Bone marrow (tissue), 2 donors: Measurements from ENCODE around the gene ARFGAP1.
"Not testable (repeated sequence)": the region's sequence is repeated elsewhere in the genome, so short reads cannot be mapped to it uniquely, and the experiment has no call there.

Source experiments
- DNase-seq, 2 donors: peaks; one replicate each; lab custom pipeline; 2025; lab: John Stamatoyannopoulos, UW

ARFGAP1 gene

GRCh38 chr20:63292292-63292701 is 19.7 kb downstream of the ARFGAP1 start:
- no peak for DNase-seq

GRCh38 chr20:63292904-63293303 is 20.3 kb downstream of the ARFGAP1 start, which contains the start of gene COL20A1:
TSS of gene COL20A1 (plus strand) at chr20:63293186. CDS start at chr20:63295108, 1,922 bp downstream.
- no peak for DNase-seq

- DNase-seq: no peak
These were observed 20.8 kb downstream of the ARFGAP1 start for GRCh38 chr20:63293456-63293855.

GRCh38 chr20:63293871-63294535 is 21.4 kb downstream of the ARFGAP1 start:
- no peak for DNase-seq

GRCh38 chr20:63294536-63294900 is 21.9 kb downstream of the ARFGAP1 start:
- DNase-seq: no peak

GRCh38 chr20:63295018-63295417 is 22.4 kb downstream of the ARFGAP1 start:
- DNase-seq: no peak

- no peak for DNase-seq
These were observed 22.8 kb downstream of the ARFGAP1 start for GRCh38 chr20:63295422-63295821.

GRCh38 chr20:63295846-63296245 is 23.2 kb downstream of the ARFGAP1 start:
- DNase-seq: no peak

- DNase-seq: no peak
These were observed 24.1 kb downstream of the ARFGAP1 start for GRCh38 chr20:63296531-63297299.

GRCh38 chr20:63297371-63297781 is 24.8 kb downstream of the ARFGAP1 start:
- no peak for DNase-seq

- no peak for DNase-seq
These were observed 25.4 kb downstream of the ARFGAP1 start for GRCh38 chr20:63297796-63298572.

- DNase-seq: no peak
These were observed 26.2 kb downstream of the ARFGAP1 start for GRCh38 chr20:63298731-63299312.

- no peak for DNase-seq
These were observed 29.1 kb downstream of the ARFGAP1 start for GRCh38 chr20:63301671-63302070.

GRCh38 chr20:63303095-63303666 is 30.6 kb downstream of the ARFGAP1 start:
- no peak for DNase-seq

- no peak for DNase-seq
These were observed 32.8 kb downstream of the ARFGAP1 start for GRCh38 chr20:63305393-63305792.

GRCh38 chr20:63305933-63306672 is 33.5 kb downstream of the ARFGAP1 start:
- DNase-seq: not testable (repeated sequence)

- no peak for DNase-seq
These were observed 34.3 kb downstream of the ARFGAP1 start for GRCh38 chr20:63306673-63307537.

GRCh38 chr20:63307538-63308217 is 35.1 kb downstream of the ARFGAP1 start:
- DNase-seq: no peak

- DNase-seq: no peak
These were observed 35.8 kb downstream of the ARFGAP1 start for GRCh38 chr20:63308218-63308911.
